H9 (cell line): Measurements from ENCODE around the gene MIGA2. TPM values are rescaled to one million over a fixed set of nuclear protein-coding genes. Genes with fewer than 3 reads are reported as not detected.

Source experiments
- DNase-seq: peaks from one replicate; pipeline ENCODE4 v3.0.0-alpha.2; 2017
- H2AFZ ChIP-seq: one replicate; pipeline ENCODE4 v1.6.1; 2013; ENCODE audit warnings: mild to moderate bottlenecking, low read length, control low read depth, moderate library complexity
- H2AK5ac ChIP-seq: 2 replicates; pipeline ENCODE4 v1.6.1; 2013; ENCODE audit warnings: low read length, control low read depth, mixed read lengths; ENCODE audit not compliant: insufficient read length
- H2BK120ac ChIP-seq: one replicate; pipeline ENCODE4 v1.6.1; 2013; ENCODE audit warnings: low read depth, mild to moderate bottlenecking, low read length, control low read depth, inconsistent platforms; ENCODE audit not compliant: poor library complexity, severe bottlenecking
- H2BK12ac ChIP-seq: 2 replicates; pipeline ENCODE4 v1.6.1; 2013; ENCODE audit warnings: low read length, control low read depth, mixed read lengths, low read depth; ENCODE audit not compliant: insufficient read length
- H2BK15ac ChIP-seq: 2 replicates; pipeline ENCODE4 v1.6.1; 2013; ENCODE audit warnings: low read depth, low read length, control low read depth
- H2BK20ac ChIP-seq: one replicate; pipeline ENCODE4 v1.6.1; 2013; ENCODE audit warnings: low read depth, mild to moderate bottlenecking, low read length, control low read depth, inconsistent platforms; ENCODE audit not compliant: poor library complexity, severe bottlenecking
- H2BK5ac ChIP-seq: 2 replicates; pipeline ENCODE4 v1.6.1; 2013; ENCODE audit warnings: low read length, control low read depth, mixed read lengths; ENCODE audit not compliant: insufficient read length
- H3K14ac ChIP-seq: 2 replicates; pipeline ENCODE4 v1.6.1; 2013; ENCODE audit warnings: low read length, control low read depth; ENCODE audit not compliant: insufficient read depth
- H3K18ac ChIP-seq: 2 replicates; pipeline ENCODE4 v1.6.1; 2013; ENCODE audit warnings: low read depth, mild to moderate bottlenecking, mixed read lengths, low read length, control low read depth; ENCODE audit not compliant: insufficient read length
- H3K23ac ChIP-seq: 2 replicates; pipeline ENCODE4 v1.6.1; 2013; ENCODE audit warnings: low read length, control low read depth, mixed read lengths, low read depth; ENCODE audit not compliant: insufficient read length
- H3K23me2 ChIP-seq: 2 replicates; pipeline ENCODE4 v1.6.1; 2013; ENCODE audit warnings: low read depth, mild to moderate bottlenecking, mixed read lengths, low read length, control low read depth; ENCODE audit not compliant: insufficient read length, poor library complexity, severe bottlenecking
- H3K27ac ChIP-seq: 2 replicates; pipeline ENCODE4 v1.5.1; 2013; ENCODE audit warnings: low read length, control low read depth, mixed read lengths, low read depth; ENCODE audit not compliant: insufficient read length
- H3K27me3 ChIP-seq: 2 replicates; pipeline ENCODE4 v1.6.1; 2013; ENCODE audit warnings: low read length, control low read depth, inconsistent platforms; ENCODE audit not compliant: insufficient read depth
- H3K4ac ChIP-seq: 2 replicates; pipeline ENCODE4 v1.6.1; 2013; ENCODE audit warnings: low read depth, mild to moderate bottlenecking, control low read depth, inconsistent platforms, low read length, moderate library complexity
- H3K4me1 ChIP-seq: 2 replicates; pipeline ENCODE4 v1.6.1; 2013; ENCODE audit warnings: low read length, control low read depth, inconsistent platforms; ENCODE audit not compliant: insufficient read depth
- H3K4me2 ChIP-seq: 2 replicates; pipeline ENCODE4 v1.6.1; 2013; ENCODE audit warnings: low read length, control low read depth, mixed read lengths; ENCODE audit not compliant: insufficient read length, insufficient read depth
- H3K56ac ChIP-seq: 2 replicates; pipeline ENCODE4 v1.6.1; 2013; ENCODE audit warnings: low read depth, mild to moderate bottlenecking, mixed read lengths, low read length, control low read depth; ENCODE audit not compliant: insufficient read length
- H3K79me1 ChIP-seq: 2 replicates; pipeline ENCODE4 v1.6.1; 2013; ENCODE audit warnings: low read depth, mild to moderate bottlenecking, moderate library complexity, low read length, control low read depth, inconsistent platforms; ENCODE audit not compliant: insufficient read depth, poor library complexity, severe bottlenecking
- H3K79me2 ChIP-seq: 2 replicates; pipeline ENCODE4 v1.6.1; 2013; ENCODE audit warnings: low read length, control low read depth, inconsistent platforms; ENCODE audit not compliant: insufficient read depth
- H3K9ac ChIP-seq: 2 replicates; pipeline ENCODE4 v1.6.1; 2013; ENCODE audit warnings: low read length, control low read depth, mixed read lengths; ENCODE audit not compliant: insufficient read length; ENCODE audit errors: extremely low read depth
- H3K9me3 ChIP-seq: one replicate; pipeline ENCODE4 v1.6.1; 2013; ENCODE audit warnings: low read depth, low read length, inconsistent platforms; ENCODE audit not compliant: control insufficient read depth
- H3T11ph ChIP-seq: one replicate; pipeline ENCODE4 v1.6.1; 2013; ENCODE audit warnings: mild to moderate bottlenecking, low read length, control low read depth, inconsistent platforms
- H4K20me1 ChIP-seq: one replicate; pipeline ENCODE4 v1.6.1; 2013; ENCODE audit not compliant: control insufficient read depth, insufficient read length, insufficient read depth
- H4K5ac ChIP-seq: 2 replicates; pipeline ENCODE4 v1.6.1; 2013; ENCODE audit warnings: low read depth, mild to moderate bottlenecking, mixed read lengths, low read length, control low read depth; ENCODE audit not compliant: insufficient read length
- H4K8ac ChIP-seq: replicated peaks from 2 replicates; pipeline ENCODE4 v1.6.1; 2013; ENCODE audit warnings: low read length, control low read depth, mixed read lengths, low read depth; ENCODE audit not compliant: insufficient read length
- H4K91ac ChIP-seq: 2 replicates; pipeline ENCODE4 v1.6.1; 2013; ENCODE audit warnings: low read depth, mild to moderate bottlenecking, moderate library complexity, mixed read lengths, low read length, control low read depth; ENCODE audit not compliant: insufficient read length
- H3K27ac Mint-ChIP-seq, 3 experiments: 2 replicates in 2 of 3; 3 replicates in 1 of 3; pipeline ENCODE4 v1.8.0; 2020 to 2021; ENCODE audit warnings: mixed read lengths in 3 of 3, mild to moderate bottlenecking in 1 of 3, moderate library complexity in 1 of 3
- H3K27me3 Mint-ChIP-seq: 2 replicates; pipeline ENCODE4 v1.8.0; 2021; ENCODE audit warnings: low read depth, mild to moderate bottlenecking, moderate library complexity, mixed read lengths
- H3K36me3 Mint-ChIP-seq, 3 experiments: 2 replicates in 2 of 3; 3 replicates in 1 of 3; pipeline ENCODE4 v1.8.0; 2020 to 2021; ENCODE audit warnings: low read depth in 3 of 3, mixed read lengths in 3 of 3; ENCODE audit not compliant: insufficient read depth in 1 of 3
- H3K4me1 Mint-ChIP-seq, 2 experiments: 2 replicates each; pipeline ENCODE4 v1.8.0; 2020; ENCODE audit warnings: mixed read lengths in 2 of 2
- H3K4me3 Mint-ChIP-seq, 2 experiments: 2 replicates in 1 of 2; 3 replicates in 1 of 2; pipeline ENCODE4 v1.8.0; 2020 to 2021; ENCODE audit warnings: mild to moderate bottlenecking in 2 of 2, mixed read lengths in 2 of 2, moderate library complexity in 1 of 2
- H3K9me3 Mint-ChIP-seq, 2 experiments: 2 replicates in 1 of 2; 3 replicates in 1 of 2; pipeline ENCODE4 v1.8.0; 2020; ENCODE audit warnings: mild to moderate bottlenecking in 2 of 2, mixed read lengths in 2 of 2, moderate library complexity in 1 of 2
- WGBS: extraction: QIAGEN DNeasy Blood & Tissue Kit; methylation state at CpG from one replicate; pipeline ENCODE4 v1.1.7; 2013; ENCODE audit warnings: missing lambda C conversion rate, low lambda C conversion rate, mixed read lengths; ENCODE audit not compliant: insufficient read length; ENCODE audit errors: extremely low coverage; 5-methylcytosine and 5-hydroxymethylcytosine counted together
- total RNA-seq: library from RNA; stranded (reverse); gene quantifications from 2 replicates; pipeline ENCODE4 v1.2.1, GENCODE V29; 2021
- TF ChIP-seq, protein P1 (sequence below): fragments of 200-600 bp; sonication (generic); conservative IDR thresholded peaks from 3 replicates; pipeline ENCODE4 v1.8.0; 2021; ENCODE audit warnings: antibody characterized with exemption, mild to moderate bottlenecking

The MIGA2 gene
- total RNA-seq, 1 experiment from 2014 or later = 37.8 TPM

DNA sequence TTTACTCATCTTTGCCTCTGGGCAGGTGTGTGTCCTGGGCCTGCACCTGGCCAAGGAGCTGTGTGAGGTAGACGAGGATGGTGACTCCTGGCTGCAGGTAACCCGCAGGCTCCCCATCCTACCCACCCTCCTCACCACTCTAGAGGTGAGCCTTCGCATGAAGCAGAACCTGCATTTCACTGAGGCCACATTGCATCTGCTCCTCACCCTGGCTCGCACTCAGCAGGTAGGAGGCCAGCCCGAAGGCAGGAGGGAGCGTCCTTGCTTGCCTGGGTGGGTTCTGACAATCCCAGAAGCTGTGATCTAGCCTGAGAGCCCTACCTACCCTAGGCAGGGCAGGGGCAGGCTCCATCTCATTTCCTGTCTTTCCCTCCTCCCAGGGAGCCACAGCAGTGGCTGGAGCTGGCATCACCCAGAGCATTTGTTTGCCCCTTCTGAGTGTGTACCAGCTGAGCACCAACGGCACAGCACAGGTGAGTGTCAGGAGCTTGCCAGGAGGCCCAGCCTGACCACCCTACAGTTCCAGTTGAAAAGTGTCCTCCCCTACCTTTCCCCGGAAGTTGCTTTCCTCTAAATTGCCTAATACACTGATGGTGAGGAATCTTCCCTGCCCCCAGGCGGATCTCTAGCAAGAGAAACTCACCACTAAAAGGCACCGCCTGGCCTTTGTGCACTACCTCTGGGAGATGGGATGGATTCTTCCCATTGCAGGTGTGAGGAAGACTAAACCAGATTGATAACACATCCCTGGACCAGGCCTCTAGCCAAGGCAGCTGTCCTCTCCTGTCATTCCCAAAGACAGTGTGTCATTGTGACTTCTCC lies 34.7 kb upstream of the MIGA2 start:
- no peak overlapping the region for H3K4me3 Mint-ChIP-seq
- H3K23ac ChIP-seq = no peak overlapping the region

More for the DNA sequence above, 34.7 kb upstream of the MIGA2 start:
- Histone ChIP-seq H4K91ac (no peak overlapping the region), H3K9ac (no peak overlapping the region), H2BK120ac (no peak overlapping the region), H2AK5ac (no peak overlapping the region), H3K18ac (no peak overlapping the region), H2BK12ac (no peak overlapping the region), H3K79me1 (no peaks in the 10 kb centered on the region), H3K27ac (no peak overlapping the region), H2BK15ac (no peak overlapping the region), H3K56ac (no peak overlapping the region), H4K20me1 (no peaks in the 10 kb centered on the region), H2BK5ac (no peak overlapping the region), H4K8ac (no peak overlapping the region), H3K4me1 (no peaks in the 10 kb centered on the region), H3K4me2 (no peak overlapping the region), H3K14ac (no peak overlapping the region), H2AFZ (no peak overlapping the region), H2BK20ac (no peak overlapping the region), H3K27me3 (no peaks in the 10 kb centered on the region), H4K5ac (no peak overlapping the region), H3K79me2 (no peaks in the 10 kb centered on the region), H3T11ph (no peak overlapping the region), H3K4ac (no peak overlapping the region), H3K23me2 (no peaks in the 10 kb centered on the region), H3K9me3 (no peaks in the 10 kb centered on the region)
- TF ChIP-seq, protein P1, sequence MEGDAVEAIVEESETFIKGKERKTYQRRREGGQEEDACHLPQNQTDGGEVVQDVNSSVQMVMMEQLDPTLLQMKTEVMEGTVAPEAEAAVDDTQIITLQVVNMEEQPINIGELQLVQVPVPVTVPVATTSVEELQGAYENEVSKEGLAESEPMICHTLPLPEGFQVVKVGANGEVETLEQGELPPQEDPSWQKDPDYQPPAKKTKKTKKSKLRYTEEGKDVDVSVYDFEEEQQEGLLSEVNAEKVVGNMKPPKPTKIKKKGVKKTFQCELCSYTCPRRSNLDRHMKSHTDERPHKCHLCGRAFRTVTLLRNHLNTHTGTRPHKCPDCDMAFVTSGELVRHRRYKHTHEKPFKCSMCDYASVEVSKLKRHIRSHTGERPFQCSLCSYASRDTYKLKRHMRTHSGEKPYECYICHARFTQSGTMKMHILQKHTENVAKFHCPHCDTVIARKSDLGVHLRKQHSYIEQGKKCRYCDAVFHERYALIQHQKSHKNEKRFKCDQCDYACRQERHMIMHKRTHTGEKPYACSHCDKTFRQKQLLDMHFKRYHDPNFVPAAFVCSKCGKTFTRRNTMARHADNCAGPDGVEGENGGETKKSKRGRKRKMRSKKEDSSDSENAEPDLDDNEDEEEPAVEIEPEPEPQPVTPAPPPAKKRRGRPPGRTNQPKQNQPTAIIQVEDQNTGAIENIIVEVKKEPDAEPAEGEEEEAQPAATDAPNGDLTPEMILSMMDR = no peak
- Mint-ChIP-seq H3K36me3 (peaks cover 65 to 95% (median 80%) of the 10 kb centered on the region in 3 experiments), H3K27ac (peak overlapping the region in 1 of 3 experiments; percentile 87; a peak in 1 of 7 replicates), H3K4me1 (peaks cover 0 to 2% of the 10 kb centered on the region in 2 experiments; a peak in 1 of 4 replicates), H3K27me3 (no peaks in the 10 kb centered on the region; the same call in 1 of the 2 replicates), H3K9me3 (no peaks in the 10 kb centered on the region)
- WGBS = no CpG with 5 or more reads among the region's 10 CpGs
- no peak for DNase-seq
